GM23338 (cell line): Measurements from ENCODE around the gene RCAN3. TPM values are rescaled to one million over a fixed set of nuclear protein-coding genes. Genes with fewer than 3 reads are reported as not detected.

Source experiments
- ATAC-seq: fragments of 200-7000 bp; cut with Tn5 transposase; 3 replicates; pipeline ENCODE4 v1.9.1; 2020
- DNase-seq: peaks from one replicate; pipeline ENCODE4 v3.0.0-alpha.2; 2015; ENCODE audit warnings: low spot score
- H2AFZ ChIP-seq: fragments of 200-600 bp; sonication (generic); 2 replicates; pipeline ENCODE4 v1.8.0; 2016; ENCODE audit warnings: antibody characterized with exemption, mild to moderate bottlenecking, moderate library complexity
- H3F3A ChIP-seq: fragments of 200-600 bp; sonication (generic); replicated peaks from 2 replicates; pipeline ENCODE4 v1.8.0; 2017; ENCODE audit warnings: antibody characterized with exemption, mixed run types, low read depth
- H3K27ac ChIP-seq: fragments of 200-600 bp; sonication (generic); 2 replicates; pipeline ENCODE4 v1.6.1; 2016; ENCODE audit warnings: low read depth
- H3K27me3 ChIP-seq: fragments of 200-600 bp; sonication (generic); 2 replicates; pipeline ENCODE4 v1.8.0; 2016; ENCODE audit warnings: mild to moderate bottlenecking, mixed run types, moderate library complexity; ENCODE audit not compliant: insufficient read depth
- H3K36me3 ChIP-seq: fragments of 200-600 bp; sonication (generic); 2 replicates; pipeline ENCODE4 v1.8.0; 2016; ENCODE audit warnings: mild to moderate bottlenecking; ENCODE audit not compliant: insufficient read depth
- H3K4me1 ChIP-seq: fragments of 200-600 bp; sonication (generic); 2 replicates; pipeline ENCODE4 v1.8.0; 2016; ENCODE audit warnings: mild to moderate bottlenecking, moderate library complexity; ENCODE audit not compliant: insufficient read depth
- H3K4me2 ChIP-seq: fragments of 200-600 bp; sonication (generic); 2 replicates; pipeline ENCODE4 v1.7.1; 2017; ENCODE audit warnings: mixed run types
- H3K4me3 ChIP-seq: fragments of 200-600 bp; sonication (generic); 2 replicates; pipeline ENCODE4 v1.6.1; 2016; ENCODE audit warnings: mixed run types
- H3K79me2 ChIP-seq: fragments of 200-600 bp; sonication (generic); replicated peaks from 2 replicates; pipeline ENCODE4 v1.8.0; 2017; ENCODE audit warnings: mild to moderate bottlenecking; ENCODE audit not compliant: insufficient read depth
- H3K9me2 ChIP-seq: fragments of 200-600 bp; sonication (generic); 2 replicates; pipeline ENCODE4 v1.8.0; 2017; ENCODE audit not compliant: insufficient read depth
- H4K20me1 ChIP-seq: fragments of 200-600 bp; sonication (generic); replicated peaks from 2 replicates; pipeline ENCODE4 v1.8.0; 2017; ENCODE audit warnings: mild to moderate bottlenecking; ENCODE audit not compliant: insufficient read depth
- H3K27ac Mint-ChIP-seq: 2 replicates; pipeline ENCODE4 v1.8.0; 2020; ENCODE audit warnings: inconsistent platforms, mild to moderate bottlenecking, moderate library complexity, mixed read lengths
- H3K27me3 Mint-ChIP-seq: 3 replicates; pipeline ENCODE4 v1.8.0; 2022; ENCODE audit warnings: low read depth, mild to moderate bottlenecking, moderate library complexity, mixed read lengths, inconsistent platforms; ENCODE audit not compliant: insufficient read depth, poor library complexity
- H3K36me3 Mint-ChIP-seq: 3 replicates; pipeline ENCODE4 v1.8.0; 2021; ENCODE audit warnings: low read depth, mild to moderate bottlenecking, inconsistent platforms, moderate library complexity, mixed read lengths
- H3K4me1 Mint-ChIP-seq: 3 replicates; pipeline ENCODE4 v1.8.0; 2020; ENCODE audit warnings: mild to moderate bottlenecking, inconsistent platforms, mixed read lengths
- H3K4me3 Mint-ChIP-seq: 3 replicates; pipeline ENCODE4 v1.8.0; 2021; ENCODE audit warnings: moderate library complexity, mild to moderate bottlenecking, inconsistent platforms, mixed read lengths
- H3K9me3 Mint-ChIP-seq: 3 replicates; pipeline ENCODE4 v1.8.0; 2020; ENCODE audit warnings: moderate library complexity, mild to moderate bottlenecking, inconsistent platforms, mixed read lengths
- CREB1 ChIP-seq: fragments of 250-450 bp; sonication (Bioruptor Pico); IDR thresholded peaks from 2 replicates; pipeline ENCODE4 v1.5.0; 2020; ENCODE audit warnings: low read depth, mild to moderate bottlenecking, moderate library complexity
- ETS1 ChIP-seq: IDR thresholded peaks from 2 replicates; pipeline ENCODE4 v1.6.1; 2016; ENCODE audit warnings: antibody characterized with exemption
- EZH2 ChIP-seq: fragments of 200-600 bp; sonication (generic); IDR thresholded peaks from one replicate; pipeline ENCODE4 v1.8.0; 2017; ENCODE audit warnings: antibody characterized with exemption, mild to moderate bottlenecking, low read depth; ENCODE audit not compliant: unreplicated experiment
- EZH2phosphoT487 ChIP-seq: fragments of 200-600 bp; sonication (generic); IDR thresholded peaks from one replicate; pipeline ENCODE4 v1.8.1; 2018; ENCODE audit warnings: antibody characterized with exemption; ENCODE audit not compliant: unreplicated experiment
- JUNB ChIP-seq: IDR thresholded peaks from one replicate; pipeline ENCODE4 v1.6.1; 2016; ENCODE audit warnings: antibody characterized with exemption; ENCODE audit not compliant: unreplicated experiment
- NANOG ChIP-seq: IDR thresholded peaks from 2 replicates; pipeline ENCODE4 v1.6.1; 2016; ENCODE audit warnings: antibody characterized with exemption, borderline replicate concordance
- POLR2AphosphoS5 ChIP-seq: IDR thresholded peaks from 2 replicates; pipeline ENCODE4 v1.6.1; 2016; ENCODE audit warnings: antibody characterized with exemption, low read depth
- STAT1 ChIP-seq: IDR thresholded peaks from one replicate; pipeline ENCODE4 v1.6.1; 2016; ENCODE audit warnings: antibody characterized with exemption; ENCODE audit not compliant: unreplicated experiment
- ZNF331 ChIP-seq: fragments of 250-450 bp; sonication (Bioruptor Pico); IDR thresholded peaks from 2 replicates; pipeline ENCODE4 v1.5.0; 2020; ENCODE audit warnings: low read depth, mild to moderate bottlenecking, moderate library complexity
- polyA plus RNA-seq: library from polyadenylated mRNA; unstranded; fragments of >200 nt; fragmentation: Nextera tagmentation; extraction: Ambion mirVana; gene quantifications from 2 replicates; pipeline ENCODE4 v1.2.1, GENCODE V29; 2016
- total RNA-seq: library from RNA; depleted of rRNA; stranded (reverse); fragments of >200 nt; shearing (Covaris generic); gene quantifications from 2 replicates; pipeline ENCODE4 v1.2.3, GENCODE V29; 2014
- TF ChIP-seq, protein P1 (sequence below): fragments of 250-450 bp; sonication (Bioruptor Pico); IDR thresholded peaks from 2 replicates; pipeline ENCODE4 v1.5.0; 2020; ENCODE audit warnings: mild to moderate bottlenecking, moderate library complexity
- TF ChIP-seq, protein P2 (sequence below), 2 experiments: fragments of 200-600 bp in 1 of 2; sonication (generic) in 1 of 2; conservative IDR thresholded peaks; 2 replicates each; pipeline versions ENCODE4 v1.5.1 to v1.6.1; 2016 to 2017; ENCODE audit warnings: antibody characterized with exemption in 2 of 2, low read depth in 2 of 2, mild to moderate bottlenecking in 2 of 2, moderate library complexity in 1 of 2
- TF ChIP-seq, protein P3 (sequence below): IDR thresholded peaks from one replicate; pipeline ENCODE4 v1.6.1; 2018; ENCODE audit warnings: antibody characterized with exemption; ENCODE audit not compliant: unreplicated experiment

RCAN3 gene
- total and polyA plus RNA-seq, 2 experiments from 2014 or later = 8.9 to 11.2 TPM

GRCh38 chr1:24572301-24572700, 69.7 kb downstream of the RCAN3 start:
- peaks cover 5% of the 10 kb centered on the region; the same call in 2 of the 3 replicates for H3K4me1 Mint-ChIP-seq
- no peaks in the 10 kb centered on the region for H3F3A ChIP-seq
- no peak overlapping the region for H3K27ac ChIP-seq
- no peaks in the 10 kb centered on the region for H3K27me3 Mint-ChIP-seq
- H3K4me1 ChIP-seq = peaks cover 4% of the 10 kb centered on the region; the same call in 1 of the 2 replicates
- no peak for TF ChIP-seq ETS1
- no peak for TF ChIP-seq POLR2AphosphoS5
- no peak for TF ChIP-seq STAT1
- TF ChIP-seq, protein P1, sequence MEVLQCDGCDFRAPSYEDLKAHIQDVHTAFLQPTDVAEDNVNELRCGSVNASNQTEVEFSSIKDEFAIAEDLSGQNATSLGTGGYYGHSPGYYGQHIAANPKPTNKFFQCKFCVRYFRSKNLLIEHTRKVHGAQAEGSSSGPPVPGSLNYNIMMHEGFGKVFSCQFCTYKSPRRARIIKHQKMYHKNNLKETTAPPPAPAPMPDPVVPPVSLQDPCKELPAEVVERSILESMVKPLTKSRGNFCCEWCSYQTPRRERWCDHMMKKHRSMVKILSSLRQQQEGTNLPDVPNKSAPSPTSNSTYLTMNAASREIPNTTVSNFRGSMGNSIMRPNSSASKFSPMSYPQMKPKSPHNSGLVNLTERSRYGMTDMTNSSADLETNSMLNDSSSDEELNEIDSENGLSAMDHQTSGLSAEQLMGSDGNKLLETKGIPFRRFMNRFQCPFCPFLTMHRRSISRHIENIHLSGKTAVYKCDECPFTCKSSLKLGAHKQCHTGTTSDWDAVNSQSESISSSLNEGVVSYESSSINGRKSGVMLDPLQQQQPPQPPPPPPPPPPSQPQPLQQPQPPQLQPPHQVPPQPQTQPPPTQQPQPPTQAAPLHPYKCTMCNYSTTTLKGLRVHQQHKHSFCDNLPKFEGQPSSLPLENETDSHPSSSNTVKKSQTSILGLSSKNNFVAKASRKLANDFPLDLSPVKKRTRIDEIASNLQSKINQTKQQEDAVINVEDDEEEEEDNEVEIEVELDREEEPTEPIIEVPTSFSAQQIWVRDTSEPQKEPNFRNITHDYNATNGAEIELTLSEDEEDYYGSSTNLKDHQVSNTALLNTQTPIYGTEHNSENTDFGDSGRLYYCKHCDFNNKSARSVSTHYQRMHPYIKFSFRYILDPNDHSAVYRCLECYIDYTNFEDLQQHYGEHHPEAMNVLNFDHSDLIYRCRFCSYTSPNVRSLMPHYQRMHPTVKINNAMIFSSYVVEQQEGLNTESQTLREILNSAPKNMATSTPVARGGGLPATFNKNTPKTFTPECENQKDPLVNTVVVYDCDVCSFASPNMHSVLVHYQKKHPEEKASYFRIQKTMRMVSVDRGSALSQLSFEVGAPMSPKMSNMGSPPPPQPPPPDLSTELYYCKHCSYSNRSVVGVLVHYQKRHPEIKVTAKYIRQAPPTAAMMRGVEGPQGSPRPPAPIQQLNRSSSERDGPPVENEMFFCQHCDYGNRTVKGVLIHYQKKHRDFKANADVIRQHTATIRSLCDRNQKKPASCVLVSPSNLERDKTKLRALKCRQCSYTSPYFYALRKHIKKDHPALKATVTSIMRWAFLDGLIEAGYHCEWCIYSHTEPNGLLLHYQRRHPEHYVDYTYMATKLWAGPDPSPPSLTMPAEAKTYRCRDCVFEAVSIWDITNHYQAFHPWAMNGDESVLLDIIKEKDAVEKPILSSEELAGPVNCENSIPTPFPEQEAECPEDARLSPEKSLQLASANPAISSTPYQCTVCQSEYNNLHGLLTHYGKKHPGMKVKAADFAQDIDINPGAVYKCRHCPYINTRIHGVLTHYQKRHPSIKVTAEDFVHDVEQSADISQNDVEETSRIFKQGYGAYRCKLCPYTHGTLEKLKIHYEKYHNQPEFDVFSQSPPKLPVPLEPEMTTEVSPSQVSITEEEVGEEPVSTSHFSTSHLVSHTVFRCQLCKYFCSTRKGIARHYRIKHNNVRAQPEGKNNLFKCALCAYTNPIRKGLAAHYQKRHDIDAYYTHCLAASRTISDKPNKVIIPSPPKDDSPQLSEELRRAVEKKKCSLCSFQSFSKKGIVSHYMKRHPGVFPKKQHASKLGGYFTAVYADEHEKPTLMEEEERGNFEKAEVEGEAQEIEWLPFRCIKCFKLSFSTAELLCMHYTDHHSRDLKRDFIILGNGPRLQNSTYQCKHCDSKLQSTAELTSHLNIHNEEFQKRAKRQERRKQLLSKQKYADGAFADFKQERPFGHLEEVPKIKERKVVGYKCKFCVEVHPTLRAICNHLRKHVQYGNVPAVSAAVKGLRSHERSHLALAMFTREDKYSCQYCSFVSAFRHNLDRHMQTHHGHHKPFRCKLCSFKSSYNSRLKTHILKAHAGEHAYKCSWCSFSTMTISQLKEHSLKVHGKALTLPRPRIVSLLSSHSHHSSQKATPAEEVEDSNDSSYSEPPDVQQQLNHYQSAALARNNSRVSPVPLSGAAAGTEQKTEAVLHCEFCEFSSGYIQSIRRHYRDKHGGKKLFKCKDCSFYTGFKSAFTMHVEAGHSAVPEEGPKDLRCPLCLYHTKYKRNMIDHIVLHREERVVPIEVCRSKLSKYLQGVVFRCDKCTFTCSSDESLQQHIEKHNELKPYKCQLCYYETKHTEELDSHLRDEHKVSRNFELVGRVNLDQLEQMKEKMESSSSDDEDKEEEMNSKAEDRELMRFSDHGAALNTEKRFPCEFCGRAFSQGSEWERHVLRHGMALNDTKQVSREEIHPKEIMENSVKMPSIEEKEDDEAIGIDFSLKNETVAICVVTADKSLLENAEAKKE (CRISPR knock-in tag) = no peak
- TF ChIP-seq, protein P2, sequence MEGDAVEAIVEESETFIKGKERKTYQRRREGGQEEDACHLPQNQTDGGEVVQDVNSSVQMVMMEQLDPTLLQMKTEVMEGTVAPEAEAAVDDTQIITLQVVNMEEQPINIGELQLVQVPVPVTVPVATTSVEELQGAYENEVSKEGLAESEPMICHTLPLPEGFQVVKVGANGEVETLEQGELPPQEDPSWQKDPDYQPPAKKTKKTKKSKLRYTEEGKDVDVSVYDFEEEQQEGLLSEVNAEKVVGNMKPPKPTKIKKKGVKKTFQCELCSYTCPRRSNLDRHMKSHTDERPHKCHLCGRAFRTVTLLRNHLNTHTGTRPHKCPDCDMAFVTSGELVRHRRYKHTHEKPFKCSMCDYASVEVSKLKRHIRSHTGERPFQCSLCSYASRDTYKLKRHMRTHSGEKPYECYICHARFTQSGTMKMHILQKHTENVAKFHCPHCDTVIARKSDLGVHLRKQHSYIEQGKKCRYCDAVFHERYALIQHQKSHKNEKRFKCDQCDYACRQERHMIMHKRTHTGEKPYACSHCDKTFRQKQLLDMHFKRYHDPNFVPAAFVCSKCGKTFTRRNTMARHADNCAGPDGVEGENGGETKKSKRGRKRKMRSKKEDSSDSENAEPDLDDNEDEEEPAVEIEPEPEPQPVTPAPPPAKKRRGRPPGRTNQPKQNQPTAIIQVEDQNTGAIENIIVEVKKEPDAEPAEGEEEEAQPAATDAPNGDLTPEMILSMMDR (conservative IDR thresholded peaks at IDR 0.05; ENCODE audit: low read depth in 2 of 2) = no peak
- no peak for TF ChIP-seq CREB1 (CRISPR knock-in tag)
- no peak for TF ChIP-seq JUNB
- TF ChIP-seq EZH2 = no peak
- TF ChIP-seq ZNF331 = no peak
- no peak for TF ChIP-seq EZH2phosphoT487
- TF ChIP-seq NANOG = no peak
- TF ChIP-seq, protein P3, sequence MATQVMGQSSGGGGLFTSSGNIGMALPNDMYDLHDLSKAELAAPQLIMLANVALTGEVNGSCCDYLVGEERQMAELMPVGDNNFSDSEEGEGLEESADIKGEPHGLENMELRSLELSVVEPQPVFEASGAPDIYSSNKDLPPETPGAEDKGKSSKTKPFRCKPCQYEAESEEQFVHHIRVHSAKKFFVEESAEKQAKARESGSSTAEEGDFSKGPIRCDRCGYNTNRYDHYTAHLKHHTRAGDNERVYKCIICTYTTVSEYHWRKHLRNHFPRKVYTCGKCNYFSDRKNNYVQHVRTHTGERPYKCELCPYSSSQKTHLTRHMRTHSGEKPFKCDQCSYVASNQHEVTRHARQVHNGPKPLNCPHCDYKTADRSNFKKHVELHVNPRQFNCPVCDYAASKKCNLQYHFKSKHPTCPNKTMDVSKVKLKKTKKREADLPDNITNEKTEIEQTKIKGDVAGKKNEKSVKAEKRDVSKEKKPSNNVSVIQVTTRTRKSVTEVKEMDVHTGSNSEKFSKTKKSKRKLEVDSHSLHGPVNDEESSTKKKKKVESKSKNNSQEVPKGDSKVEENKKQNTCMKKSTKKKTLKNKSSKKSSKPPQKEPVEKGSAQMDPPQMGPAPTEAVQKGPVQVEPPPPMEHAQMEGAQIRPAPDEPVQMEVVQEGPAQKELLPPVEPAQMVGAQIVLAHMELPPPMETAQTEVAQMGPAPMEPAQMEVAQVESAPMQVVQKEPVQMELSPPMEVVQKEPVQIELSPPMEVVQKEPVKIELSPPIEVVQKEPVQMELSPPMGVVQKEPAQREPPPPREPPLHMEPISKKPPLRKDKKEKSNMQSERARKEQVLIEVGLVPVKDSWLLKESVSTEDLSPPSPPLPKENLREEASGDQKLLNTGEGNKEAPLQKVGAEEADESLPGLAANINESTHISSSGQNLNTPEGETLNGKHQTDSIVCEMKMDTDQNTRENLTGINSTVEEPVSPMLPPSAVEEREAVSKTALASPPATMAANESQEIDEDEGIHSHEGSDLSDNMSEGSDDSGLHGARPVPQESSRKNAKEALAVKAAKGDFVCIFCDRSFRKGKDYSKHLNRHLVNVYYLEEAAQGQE = no peak
- H2AFZ ChIP-seq = no peak overlapping the region
- no peaks in the 10 kb centered on the region for H3K79me2 ChIP-seq
- H3K9me2 ChIP-seq = no peaks in the 10 kb centered on the region
- no peaks in the 10 kb centered on the region for H3K36me3 Mint-ChIP-seq
- no peak overlapping the region for H3K4me3 Mint-ChIP-seq
- H3K36me3 ChIP-seq = no peaks in the 10 kb centered on the region
- no peak overlapping the region for H3K27ac Mint-ChIP-seq
- H3K9me3 Mint-ChIP-seq = no peaks in the 10 kb centered on the region
- no peaks in the 10 kb centered on the region for H4K20me1 ChIP-seq
- ATAC-seq (no peak), DNase-seq (no peak)
- no peaks in the 10 kb centered on the region for H3K27me3 ChIP-seq
- H3K4me3 ChIP-seq = no peak overlapping the region
- no peak overlapping the region for H3K4me2 ChIP-seq
